Brain microvascular endothelial cell (primary cell): ENCODE results near the gene RIMS1.

Source experiments
- DNase-seq: peaks from one replicate; pipeline ENCODE4 v3.0.0-alpha.2; 2020
- H3K27ac ChIP-seq: fragments of 250-450 bp; sonication (Bioruptor Pico); 2 replicates; pipeline ENCODE4 v1.5.1; 2020; ENCODE audit warnings: mild to moderate bottlenecking, moderate library complexity
- H3K27me3 ChIP-seq: fragments of 250-450 bp; sonication (Bioruptor Pico); replicated peaks from 2 replicates; pipeline ENCODE4 v1.5.1; 2020; ENCODE audit warnings: mild to moderate bottlenecking
- H3K36me3 ChIP-seq: fragments of 250-450 bp; sonication (Bioruptor Pico); replicated peaks from 2 replicates; pipeline ENCODE4 v1.5.1; 2020; ENCODE audit warnings: mild to moderate bottlenecking
- H3K4me3 ChIP-seq: 2 replicates; pipeline ENCODE4 v1.5.1; 2011; ENCODE audit warnings: low read depth, mild to moderate bottlenecking, control low read depth, low read length, moderate library complexity
- CTCF ChIP-seq: IDR thresholded peaks from 2 replicates; pipeline ENCODE4 v1.5.1; 2011; ENCODE audit warnings: low read depth, mild to moderate bottlenecking, moderate library complexity, low read length, control low read depth, inconsistent platforms; ENCODE audit errors: missing control alignments
- in situ Hi-C: cut with HindIII; loops from 2 replicates; pipeline ENCODE4 v1.10.0; 2017; ENCODE audit warnings: low sequenced_read_pairs, low pct_ligation_motif_present

Gene RIMS1

GRCh38 chr6:71933881-71934280, 47.5 kb downstream of the RIMS1 start:
- no peak for DNase-seq
- Histone ChIP-seq H3K4me3 (no peak overlapping the region), H3K27ac (no peak overlapping the region), H3K36me3 (no peaks in the 10 kb centered on the region), H3K27me3 (no peaks in the 10 kb centered on the region)
- no peak for TF ChIP-seq CTCF
- in situ Hi-C loops, result no loop called here

GRCh38 chr6:71965404-71965803, 79.1 kb downstream of the RIMS1 start:
- Histone ChIP-seq H3K27ac (no peak overlapping the region), H3K27me3 (no peaks in the 10 kb centered on the region), H3K4me3 (no peak overlapping the region), H3K36me3 (no peaks in the 10 kb centered on the region)
- no peak for DNase-seq
- no peak for TF ChIP-seq CTCF
- in situ Hi-C loops, result no loop called here

GRCh38 chr6:71967436-71967835, 81.1 kb downstream of the RIMS1 start:
- H3K27me3 ChIP-seq, result no peaks in the 10 kb centered on the region
- no peak for DNase-seq
- no peaks in the 10 kb centered on the region for H3K36me3 ChIP-seq
- H3K27ac ChIP-seq, result no peak overlapping the region
- no peak overlapping the region for H3K4me3 ChIP-seq
- in situ Hi-C loops, result no loop called here
- no peak for TF ChIP-seq CTCF

GRCh38 chr6:71977884-71978283, 91.5 kb downstream of the RIMS1 start:
- no peak for DNase-seq
- no peak for TF ChIP-seq CTCF
- no peaks in the 10 kb centered on the region for H3K27me3 ChIP-seq
- no peak overlapping the region for H3K4me3 ChIP-seq
- no peaks in the 10 kb centered on the region for H3K36me3 ChIP-seq
- in situ Hi-C loops, result no loop called here
- no peak overlapping the region for H3K27ac ChIP-seq

- Histone ChIP-seq H3K36me3 (no peaks in the 10 kb centered on the region), H3K4me3 (no peak overlapping the region), H3K27me3 (no peaks in the 10 kb centered on the region), H3K27ac (no peak overlapping the region)
- no peak for DNase-seq
- no peak for TF ChIP-seq CTCF
- in situ Hi-C loops, result no loop called here
Observed at GRCh38 chr6:71979911-71980310, 93.6 kb downstream of the RIMS1 start.

GRCh38 chr6:71982389-71982788, 96.0 kb downstream of the RIMS1 start:
- no peaks in the 10 kb centered on the region for H3K36me3 ChIP-seq
- no peak overlapping the region for H3K4me3 ChIP-seq
- no peak overlapping the region for H3K27ac ChIP-seq
- TF ChIP-seq CTCF, result no peak
- H3K27me3 ChIP-seq, result no peaks in the 10 kb centered on the region
- in situ Hi-C loops, result no loop called here
- DNase-seq, result no peak
